EH (cell line): Measurements from ENCODE around the gene TREM2.
A peak's percentile ranks its signal among the peaks of the same experiment; 100 is the strongest.

Experiments
- DNase-seq: peaks from one replicate; pipeline ENCODE4 v3.0.0-alpha.2; 2015; ENCODE audit warnings: low read depth

TREM2 gene

GRCh38 chr6:41182069-41183034 lies 19.4 kb upstream of the TREM2 start:
- DNase-seq = peak; percentile 70

GRCh38 chr6:41181566-41181965 lies 18.6 kb upstream of the TREM2 start:
- DNase-seq = no peak

GRCh38 chr6:41179163-41179562 lies 16.2 kb upstream of the TREM2 start:
- DNase-seq = no peak

- DNase-seq = no peak
Measured at GRCh38 chr6:41177695-41178094, 14.8 kb upstream of the TREM2 start.

- DNase-seq = no peak
Measured at GRCh38 chr6:41177287-41177686, 14.4 kb upstream of the TREM2 start.

- no peak for DNase-seq
Measured at GRCh38 chr6:41176189-41176588, 13.3 kb upstream of the TREM2 start.

GRCh38 chr6:41175084-41175483 lies 12.2 kb upstream of the TREM2 start:
- DNase-seq = no peak

GRCh38 chr6:41174610-41175009 lies 11.7 kb upstream of the TREM2 start:
- DNase-seq = no peak

- no peak for DNase-seq
Measured at GRCh38 chr6:41171908-41172307, 9.0 kb upstream of the TREM2 start.

GRCh38 chr6:41170547-41171160 lies 7.7 kb upstream of the TREM2 start:
- DNase-seq = no peak

- DNase-seq = peak; percentile 48
Measured at GRCh38 chr6:41167173-41167963, 4.5 kb upstream of the TREM2 start.

- no peak for DNase-seq
Measured at GRCh38 chr6:41164551-41165120, 1.7 kb upstream of the TREM2 start.

- no peak for DNase-seq
Measured at GRCh38 chr6:41163419-41163717, 452 bp upstream of the TREM2 start.

GRCh38 chr6:41161851-41162552 lies 914 bp downstream of the TREM2 start:
- no peak for DNase-seq

- no peak for DNase-seq
Measured at GRCh38 chr6:41161380-41161779, 1.5 kb downstream of the TREM2 start.

- no peak for DNase-seq
Measured at GRCh38 chr6:41160933-41161332, 2.0 kb downstream of the TREM2 start.

- no peak for DNase-seq
Measured at GRCh38 chr6:41159415-41160082, 3.4 kb downstream of the TREM2 start.

GRCh38 chr6:41157323-41157722 lies 5.6 kb downstream of the TREM2 start:
- no peak for DNase-seq

- no peak for DNase-seq
Measured at GRCh38 chr6:41156771-41157170, 6.1 kb downstream of the TREM2 start.

GRCh38 chr6:41156001-41156400 lies 6.9 kb downstream of the TREM2 start:
- DNase-seq = no peak

- DNase-seq = no peak
Measured at GRCh38 chr6:41155132-41155805, 7.6 kb downstream of the TREM2 start.
